Measurements from ENCODE around the gene CDH4. TPM values are rescaled to one million over a fixed set of nuclear protein-coding genes. Genes with fewer than 3 reads are reported as not detected.

The CDH4 gene
- total RNA-seq, 1 donor from 2014 or later, result under 0.01 TPM

GRCh38 chr20:61704661-61705060 lies 452.6 kb downstream of the CDH4 start:
- no peak for DNase-seq (ENCODE audit: low read depth in 2 of 2)

- no peak for DNase-seq (ENCODE audit: low read depth in 2 of 2)
Measured at GRCh38 chr20:61705386-61706258, 453.6 kb downstream of the CDH4 start.

DNA sequence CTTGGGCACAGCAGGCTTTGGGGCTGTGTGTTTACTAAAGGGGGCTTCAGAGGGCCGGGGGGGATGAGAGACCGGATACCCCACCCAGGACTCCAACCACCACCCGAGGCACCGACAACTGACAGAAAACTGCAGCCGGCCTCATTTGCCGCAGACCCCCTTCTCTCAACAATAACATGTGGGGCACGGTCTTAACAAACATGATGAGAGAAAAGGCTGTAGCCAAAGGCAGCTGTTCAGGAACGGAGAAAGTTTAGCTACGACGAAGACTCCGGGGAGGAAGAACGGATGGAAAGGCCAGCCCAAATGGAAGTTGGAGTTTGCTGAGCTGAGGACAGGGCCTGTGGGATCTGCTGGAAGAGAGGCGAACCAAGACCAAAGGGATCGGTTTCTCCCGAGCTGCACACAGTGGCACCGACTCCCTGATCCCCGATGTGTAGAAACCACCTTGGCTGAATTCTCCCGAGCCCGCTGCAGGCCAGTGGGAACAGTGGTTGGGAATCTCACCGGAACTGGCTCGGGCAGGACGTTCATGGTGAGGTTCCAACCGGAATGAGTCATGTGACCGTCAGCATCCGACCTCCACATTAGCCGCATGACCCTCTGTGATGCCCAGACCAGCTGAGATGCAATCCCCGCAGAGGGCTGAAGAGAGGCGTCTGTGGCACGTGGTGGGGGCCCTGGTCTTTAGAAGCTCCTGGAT lies 454.3 kb downstream of the CDH4 start:
- DNase-seq (ENCODE audit: low read depth in 2 of 2), result no peak

- DNase-seq (ENCODE audit: low read depth in 2 of 2), result no peak
Measured at GRCh38 chr20:61708891-61709290, 456.8 kb downstream of the CDH4 start.

DNA sequence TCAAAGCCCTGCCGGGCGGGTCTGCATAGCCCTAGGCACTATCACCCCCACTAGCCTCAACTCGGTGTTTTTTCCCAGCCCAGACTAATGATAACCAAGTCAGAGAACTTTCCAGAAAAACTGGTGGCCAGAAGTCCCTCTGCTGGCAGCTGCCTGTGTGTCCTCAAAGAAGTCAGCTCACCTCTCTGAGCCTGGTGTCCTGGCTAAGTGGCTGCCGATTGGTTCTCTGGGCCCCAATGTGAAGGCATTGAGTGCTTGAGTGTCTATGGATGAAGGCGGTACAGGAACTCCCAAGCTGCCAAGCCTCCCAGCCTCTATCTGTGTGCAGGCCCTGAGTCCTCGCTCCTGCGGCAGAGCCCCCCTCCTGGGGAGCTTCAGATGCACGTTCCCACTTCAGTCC lies 458.0 kb downstream of the CDH4 start:
- no peak for DNase-seq (ENCODE audit: low read depth in 2 of 2)

GRCh38 chr20:61712688-61713087 lies 460.6 kb downstream of the CDH4 start:
- DNase-seq (ENCODE audit: low read depth in 2 of 2), result no peak

DNA sequence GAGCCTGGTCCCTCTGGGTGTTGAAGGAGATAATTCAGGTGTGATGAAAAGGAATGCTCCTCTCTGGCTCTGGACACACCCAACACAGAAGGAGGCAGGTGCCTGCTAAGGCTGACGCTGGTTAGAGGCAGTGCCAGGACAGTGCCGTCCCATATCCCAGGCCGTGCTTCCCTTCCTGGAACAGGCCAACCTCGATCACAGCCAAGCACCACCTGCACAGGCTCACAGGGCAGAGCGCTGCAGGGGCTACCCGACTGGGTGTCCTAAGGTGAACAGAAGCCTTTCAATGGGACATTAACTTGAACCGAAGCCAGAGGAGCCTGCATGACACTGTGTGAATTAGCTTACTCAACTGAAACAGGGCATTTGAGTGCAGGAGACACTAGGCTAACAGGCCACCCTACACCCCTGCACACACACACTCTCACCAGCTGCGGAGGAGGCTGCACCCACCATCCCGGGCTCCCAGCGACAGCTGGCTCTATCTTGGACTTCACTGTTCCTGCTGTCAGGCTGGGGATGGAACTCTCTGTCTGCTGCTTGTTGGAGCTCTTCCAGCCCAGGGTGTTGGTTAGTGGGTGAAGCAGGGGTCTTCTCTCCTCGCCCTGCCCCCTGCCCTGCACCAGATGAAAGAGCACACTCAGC lies 466.4 kb downstream of the CDH4 start:
- DNase-seq (ENCODE audit: low read depth in 2 of 2), result no peak

DNA sequence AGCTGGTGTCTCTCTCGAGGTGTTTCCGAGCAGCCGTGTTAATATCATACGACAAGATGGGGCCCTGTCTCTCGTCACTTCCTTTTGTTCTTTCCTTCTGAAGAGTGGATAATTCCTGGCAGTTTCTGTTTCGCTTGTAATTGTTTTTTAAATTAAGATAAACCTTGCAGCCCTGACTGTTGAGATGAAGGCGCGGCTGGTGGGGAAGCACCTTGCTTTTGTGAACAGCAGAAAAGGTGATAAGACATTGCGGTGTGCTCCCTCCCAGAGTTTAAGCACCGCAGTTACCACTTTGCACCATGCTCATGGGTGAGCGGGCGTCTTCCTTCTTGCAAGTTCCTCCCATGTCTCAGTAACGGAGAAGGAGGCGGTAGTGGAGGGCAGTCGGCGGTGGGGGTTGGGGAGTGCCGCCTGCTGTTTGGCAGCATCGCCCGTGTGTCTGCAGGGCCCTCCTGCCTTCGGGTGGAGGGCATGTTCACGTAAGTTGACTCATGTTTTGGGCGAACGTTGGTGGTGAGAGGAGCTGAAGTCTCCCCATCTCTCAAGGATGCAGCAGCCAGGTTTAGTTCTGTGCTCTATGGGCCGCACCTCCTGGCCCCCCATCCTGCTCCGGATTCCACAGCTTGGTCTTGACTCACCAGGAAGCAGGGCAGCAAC lies 467.8 kb downstream of the CDH4 start:
- no peak for DNase-seq (ENCODE audit: low read depth in 2 of 2)

DNA sequence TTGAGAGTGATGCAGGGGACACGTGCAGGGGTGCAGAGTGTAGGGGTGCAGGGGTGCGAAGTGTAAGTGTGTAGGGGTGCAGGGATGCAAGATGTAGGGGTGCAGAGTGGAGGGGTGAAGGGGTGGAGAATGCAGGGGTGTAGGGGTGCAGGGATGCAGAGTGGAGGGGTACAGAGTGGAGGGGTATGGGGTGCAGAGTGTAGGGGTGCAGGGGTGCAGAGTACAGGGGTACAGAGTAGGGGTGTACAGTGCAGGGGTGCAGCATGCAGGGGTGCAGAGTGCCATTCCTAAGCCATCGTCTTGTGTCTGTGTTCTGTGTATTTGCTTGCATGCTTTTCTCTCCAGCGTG lies 468.3 kb downstream of the CDH4 start:
- no peak for DNase-seq (ENCODE audit: low read depth in 2 of 2)

- no peak for DNase-seq (ENCODE audit: low read depth in 2 of 2)
Measured at GRCh38 chr20:61722146-61722678, 470.2 kb downstream of the CDH4 start.

- DNase-seq (ENCODE audit: low read depth in 2 of 2), result no peak
Measured at GRCh38 chr20:61723529-61724257, 471.6 kb downstream of the CDH4 start.

DNA sequence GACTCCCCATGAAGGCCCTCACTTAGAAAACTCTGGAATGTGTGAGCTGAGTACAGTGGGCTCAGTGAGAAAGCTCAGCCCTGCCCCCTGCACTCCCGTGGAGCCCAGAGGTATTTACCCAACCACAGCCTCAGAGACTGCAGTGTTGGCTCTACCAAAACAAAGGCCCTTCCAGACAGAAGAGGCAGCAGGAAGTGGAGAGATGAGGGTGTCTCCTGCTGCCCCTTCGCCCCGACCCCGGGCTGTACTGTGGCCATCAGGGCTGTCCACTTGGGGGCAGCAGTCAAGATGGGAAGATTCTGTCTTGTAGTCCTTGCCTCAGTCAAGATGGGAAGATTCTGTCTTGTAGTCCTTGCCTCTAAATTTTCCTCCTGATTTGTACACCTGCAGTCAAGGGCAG lies 472.3 kb downstream of the CDH4 start:
- no peak for DNase-seq (ENCODE audit: low read depth in 2 of 2)

- DNase-seq (ENCODE audit: low read depth in 2 of 2), result no peak
Measured at GRCh38 chr20:61725145-61725544, 473.1 kb downstream of the CDH4 start.

GRCh38 chr20:61725966-61726365 lies 473.9 kb downstream of the CDH4 start:
- no peak for DNase-seq (ENCODE audit: low read depth in 2 of 2)

DNA sequence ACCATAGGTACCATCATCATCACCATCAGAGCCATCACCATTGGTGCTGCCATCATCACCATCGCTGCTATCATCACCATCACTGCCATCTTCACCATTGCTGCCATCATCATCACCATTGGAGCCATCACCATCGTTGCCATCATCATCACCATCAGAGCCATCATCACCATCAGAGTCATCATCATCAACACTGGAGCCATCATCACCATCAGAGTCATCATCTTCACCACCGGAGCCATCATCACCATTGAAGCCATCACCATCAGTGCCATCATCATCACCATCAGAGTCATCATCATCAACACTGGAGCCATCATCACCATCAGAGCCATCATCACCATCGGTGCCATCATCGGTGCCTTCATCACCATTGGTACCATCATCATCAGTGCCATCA lies 474.9 kb downstream of the CDH4 start:
- no peak for DNase-seq (ENCODE audit: low read depth in 2 of 2)

DNA sequence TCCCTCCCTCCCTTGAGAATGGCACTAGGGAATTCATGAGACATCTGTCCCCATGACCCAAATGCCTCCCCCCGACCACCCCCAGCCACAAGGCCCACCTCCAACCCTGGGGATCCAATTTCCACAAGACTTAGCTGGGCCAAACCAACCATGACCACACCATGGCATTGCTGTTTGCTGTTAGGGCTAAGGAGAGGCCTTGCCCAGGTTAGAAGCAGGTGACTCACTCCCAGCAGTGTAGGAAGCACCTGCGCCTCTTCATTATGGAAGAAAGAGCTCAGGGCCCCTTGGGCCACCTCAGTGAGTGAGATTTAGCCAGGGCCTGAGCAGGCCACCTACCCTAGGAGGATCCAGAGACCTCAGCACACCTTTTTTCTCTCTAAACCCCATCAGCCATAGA lies 475.7 kb downstream of the CDH4 start:
- DNase-seq (ENCODE audit: low read depth in 2 of 2), result no peak

DNA sequence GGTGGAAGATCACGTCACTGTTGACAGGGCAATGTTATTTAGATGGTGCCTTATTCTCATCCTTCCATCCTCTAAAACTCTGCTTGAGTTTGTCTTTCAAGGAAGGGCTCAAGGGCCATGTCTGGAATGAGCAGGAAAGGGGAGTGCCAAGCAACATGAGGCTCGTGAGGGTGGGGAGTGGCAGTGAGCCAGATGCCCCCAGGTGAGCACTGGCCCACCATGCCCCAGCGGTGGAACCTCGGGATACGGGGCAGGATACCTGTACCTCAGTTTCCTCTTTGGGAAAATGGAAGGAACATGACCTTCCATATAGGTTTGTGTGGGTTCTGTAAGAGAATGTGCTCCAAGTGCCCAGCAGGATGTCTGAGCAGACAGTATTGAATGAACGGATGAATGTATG lies 476.3 kb downstream of the CDH4 start:
- DNase-seq (ENCODE audit: low read depth in 2 of 2), result no peak

DNA sequence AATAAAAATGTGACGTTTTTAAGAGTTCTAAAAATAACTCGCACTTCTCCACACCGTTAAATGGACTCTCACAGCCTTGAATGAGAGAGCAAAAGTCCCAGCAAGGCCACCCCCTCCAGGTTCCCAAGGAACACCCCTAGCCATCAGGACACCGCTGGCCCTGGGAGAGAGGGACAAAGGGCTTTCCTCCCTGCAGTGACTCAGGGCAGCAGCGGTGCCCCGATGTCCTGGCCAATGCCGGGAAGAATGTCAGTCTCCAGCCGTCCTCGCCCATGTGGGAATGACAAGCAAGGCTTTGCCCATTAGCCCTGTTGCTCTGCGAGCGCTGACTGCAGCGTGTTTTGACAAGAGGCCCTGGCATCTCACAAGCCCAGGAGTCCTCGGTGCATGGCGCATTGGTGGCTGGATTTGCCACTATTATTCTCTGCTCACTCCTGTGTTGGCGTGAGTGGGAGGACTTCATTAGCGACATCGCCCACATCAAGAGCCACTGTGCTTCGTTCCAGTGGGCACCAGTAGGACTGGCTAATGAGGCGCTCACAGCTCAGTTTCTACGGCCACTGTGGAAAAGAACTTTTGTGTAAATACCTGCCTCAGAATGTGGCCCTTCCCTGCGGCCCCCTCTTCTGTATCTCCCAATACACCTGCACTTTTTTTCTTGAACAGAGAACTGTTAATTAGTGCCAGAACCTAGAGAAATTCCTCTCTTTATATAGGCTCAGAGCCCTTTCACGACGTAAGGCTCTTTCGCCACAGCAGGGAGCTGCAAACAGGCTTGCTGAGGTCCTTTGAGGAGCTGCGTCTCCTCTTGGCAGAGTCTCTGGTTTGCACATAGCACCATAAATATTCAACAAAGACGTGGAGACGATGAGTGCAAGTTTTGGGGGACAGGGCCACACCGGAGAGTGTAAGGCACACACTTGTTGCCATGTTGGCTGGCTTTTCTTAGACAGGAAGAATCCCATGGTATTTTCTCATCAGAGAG lies 477.0 kb downstream of the CDH4 start:
- DNase-seq (ENCODE audit: low read depth in 2 of 2), result no peak

GRCh38 chr20:61730631-61731362 lies 478.7 kb downstream of the CDH4 start:
- DNase-seq (ENCODE audit: low read depth in 2 of 2), result no peak
